IPS DF 4.7 (cell line): Measurements from ENCODE around the gene DDR1.
"Not testable (repeated sequence)": the region's sequence is repeated elsewhere in the genome, so short reads cannot be mapped to it uniquely, and the experiment has no call there.

Experiments
- DNase-seq: peaks from one replicate; pipeline ENCODE4 v3.0.0-alpha.2; 2013; ENCODE audit warnings: low spot score; ENCODE audit errors: extremely low read depth

Gene DDR1

GRCh38 chr6:30854285-30855040 is 29.9 kb upstream of the DDR1 start:
- DNase-seq, result no peak

DNA sequence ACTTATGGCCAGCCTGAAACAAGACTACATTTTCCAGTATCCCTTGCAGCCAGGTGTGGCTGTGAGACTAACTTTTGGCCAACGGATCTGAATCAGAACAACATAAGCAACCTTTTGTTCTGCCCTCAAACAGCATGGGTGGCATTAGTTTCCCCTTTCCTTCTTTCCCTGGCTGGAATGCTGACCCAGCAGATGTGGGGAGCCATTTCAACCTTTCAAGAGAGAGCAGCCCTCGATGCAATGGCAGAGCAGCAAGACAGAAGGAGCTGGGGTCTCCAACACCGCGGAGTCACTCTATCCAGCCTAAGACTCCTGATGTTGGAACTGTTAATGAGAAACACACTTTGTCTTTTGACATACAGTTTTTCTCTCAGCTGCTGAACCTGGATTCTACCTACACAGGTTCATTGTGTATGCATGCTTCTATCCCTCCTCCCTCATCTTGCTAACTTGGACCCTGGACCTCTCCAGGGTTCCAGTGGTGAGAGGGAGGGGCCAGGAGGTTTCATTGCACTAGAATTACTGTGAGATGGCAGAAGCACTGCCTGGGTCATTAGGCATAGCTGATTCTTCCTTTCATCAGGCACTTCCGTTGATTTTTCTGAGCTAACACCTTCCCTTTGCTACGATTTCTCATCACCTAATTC is 28.8 kb upstream of the DDR1 start:
- DNase-seq, result no peak

DNA sequence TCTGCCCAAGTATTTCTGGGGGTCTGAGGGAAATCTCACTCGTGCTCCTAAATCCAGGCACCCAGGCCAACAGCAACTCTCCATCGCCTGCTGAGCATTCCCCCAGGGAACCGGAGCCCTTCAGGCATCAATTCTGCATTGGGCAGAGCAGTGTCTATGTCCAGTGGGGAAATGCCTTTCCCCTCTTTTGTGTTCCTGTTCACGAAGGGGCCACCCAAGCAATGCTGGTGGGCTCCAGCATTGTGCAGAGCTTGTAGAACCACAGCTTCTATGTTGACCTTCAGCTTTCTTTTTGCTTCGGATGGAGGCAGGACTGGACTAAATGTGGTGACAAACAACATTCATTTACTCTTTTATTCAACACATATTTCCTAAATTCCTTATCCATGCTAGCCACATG is 27.2 kb upstream of the DDR1 start:
- DNase-seq, result no peak

GRCh38 chr6:30857549-30857948 is 26.8 kb upstream of the DDR1 start:
- DNase-seq, result no peak

GRCh38 chr6:30859726-30860125 is 24.6 kb upstream of the DDR1 start:
- not testable (repeated sequence) for DNase-seq

DNA sequence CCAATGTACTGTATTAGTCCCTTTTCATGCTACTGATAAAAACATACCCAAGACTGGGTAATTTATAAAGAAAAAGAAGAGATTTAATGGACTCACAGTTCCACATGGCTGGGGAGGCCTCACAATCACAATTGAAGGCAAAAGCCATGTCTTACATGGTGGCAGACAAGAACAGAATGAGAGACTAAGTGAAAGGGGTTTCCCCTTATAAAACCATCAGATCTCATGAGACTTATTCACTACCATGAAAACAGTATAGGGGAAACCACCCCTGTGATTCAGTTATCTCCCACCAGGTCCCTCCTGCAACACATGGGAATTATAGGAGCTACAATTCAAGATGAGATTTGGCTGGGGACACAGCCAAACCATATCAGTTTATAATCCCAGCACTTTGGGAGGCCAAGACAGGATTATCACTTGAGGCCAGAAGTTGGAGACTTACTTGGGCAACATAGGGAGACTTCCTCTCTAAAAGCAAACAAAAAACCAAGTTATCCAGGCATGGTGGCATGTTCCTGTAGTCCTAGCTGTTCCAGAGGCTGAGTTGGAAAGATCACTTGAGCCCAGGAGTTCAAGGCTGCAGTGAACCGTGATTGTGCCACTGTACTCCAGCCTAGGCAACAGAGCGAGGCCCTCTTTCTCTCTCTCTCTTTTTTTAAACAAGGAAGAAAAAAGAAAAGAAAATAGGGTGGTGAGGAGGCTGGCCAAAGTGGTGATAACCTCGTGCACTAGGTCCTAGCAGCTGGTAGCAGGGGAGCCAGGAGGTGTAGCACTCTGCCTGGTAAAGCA is 22.9 kb upstream of the DDR1 start:
- no peak for DNase-seq

DNA sequence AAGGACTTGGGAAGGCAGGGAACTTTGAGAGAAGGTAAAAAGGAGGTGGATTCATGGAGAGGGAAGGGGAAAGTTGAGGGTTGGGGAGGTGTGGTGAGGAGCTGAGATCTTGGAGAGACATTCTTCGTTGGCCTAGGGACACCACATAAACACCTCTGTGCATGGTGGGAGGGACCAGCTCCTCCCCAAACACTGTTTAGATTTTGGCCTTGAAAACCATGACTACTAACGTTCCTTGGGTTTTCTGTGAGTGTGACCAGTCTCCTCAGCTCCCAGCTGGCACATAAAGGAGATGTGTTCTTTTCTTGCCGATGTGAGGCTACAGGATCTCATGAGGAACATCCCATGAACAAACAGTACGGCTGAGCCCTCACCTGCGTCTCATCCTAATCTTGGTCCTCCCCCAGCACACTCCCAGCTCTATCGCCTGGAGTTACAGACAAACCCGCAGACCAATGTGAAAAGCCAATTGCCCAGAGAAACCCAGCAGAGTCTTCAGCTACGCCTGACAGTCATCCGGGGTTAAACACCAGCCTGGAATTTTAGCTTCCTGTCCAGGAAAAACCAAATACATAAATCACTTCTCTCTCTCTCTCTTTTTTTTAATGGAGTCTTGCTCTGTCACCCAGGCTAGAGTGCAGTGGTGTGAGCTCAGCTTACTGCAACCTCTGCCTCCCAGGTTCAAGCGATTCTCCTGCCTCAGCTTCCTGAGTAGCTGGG is 22.0 kb upstream of the DDR1 start:
- no peak for DNase-seq

GRCh38 chr6:30864325-30864724 is 20.0 kb upstream of the DDR1 start:
- DNase-seq, result no peak

DNA sequence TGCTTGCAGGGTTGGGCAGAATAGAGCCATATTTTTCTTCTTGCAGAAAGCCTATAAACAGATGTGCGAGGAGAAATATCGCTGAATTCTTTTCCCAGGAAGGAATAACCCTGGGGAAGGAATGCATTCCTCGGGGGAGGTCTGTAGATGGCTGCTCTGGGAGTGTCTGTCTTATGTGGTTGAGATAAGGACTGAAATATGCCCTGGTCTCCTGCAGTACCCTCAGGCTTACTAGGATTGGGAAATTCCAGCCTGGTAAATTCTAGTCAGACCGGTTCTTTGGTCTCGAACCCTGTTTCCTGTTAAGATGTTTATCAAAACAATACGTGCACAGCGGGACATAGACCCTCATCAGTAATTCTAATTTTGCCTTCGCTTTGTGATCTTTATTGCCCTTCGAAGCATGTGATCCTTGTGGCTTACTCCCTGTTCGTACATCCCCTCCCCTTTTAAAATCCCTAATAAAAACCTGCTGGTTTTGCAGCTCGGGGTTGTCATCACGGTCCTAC is 15.0 kb upstream of the DDR1 start:
- DNase-seq, result not testable (repeated sequence)

- DNase-seq, result no peak
Measured at GRCh38 chr6:30870546-30870945, 13.8 kb upstream of the DDR1 start.

GRCh38 chr6:30871592-30872183 is 12.6 kb upstream of the DDR1 start:
- DNase-seq, result no peak

DNA sequence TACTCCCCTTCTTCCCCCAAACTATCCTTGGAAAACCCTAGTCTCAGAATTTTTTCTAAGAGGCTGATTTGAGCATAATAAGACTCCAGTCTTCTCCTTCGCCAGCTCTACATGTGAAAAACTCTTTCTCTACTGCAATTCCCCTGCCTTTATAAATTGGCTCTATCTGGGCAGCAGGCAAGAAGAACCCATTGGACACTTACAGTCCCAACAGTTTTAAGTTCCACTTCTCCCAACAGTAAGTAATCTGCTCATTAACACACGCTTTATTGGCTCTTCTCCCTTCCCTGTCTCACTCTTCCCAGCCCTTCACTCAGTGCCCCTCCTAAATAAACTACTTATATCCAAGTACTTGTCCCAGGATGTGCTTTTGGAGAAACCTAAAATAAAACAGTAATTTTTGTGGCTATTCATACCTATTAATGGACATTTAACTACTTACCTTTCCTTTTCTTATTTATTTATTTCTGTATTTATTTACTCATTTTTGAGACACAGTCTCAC is 11.1 kb upstream of the DDR1 start:
- no peak for DNase-seq

GRCh38 chr6:30873795-30874194 is 10.5 kb upstream of the DDR1 start:
- not testable (repeated sequence) for DNase-seq

DNA sequence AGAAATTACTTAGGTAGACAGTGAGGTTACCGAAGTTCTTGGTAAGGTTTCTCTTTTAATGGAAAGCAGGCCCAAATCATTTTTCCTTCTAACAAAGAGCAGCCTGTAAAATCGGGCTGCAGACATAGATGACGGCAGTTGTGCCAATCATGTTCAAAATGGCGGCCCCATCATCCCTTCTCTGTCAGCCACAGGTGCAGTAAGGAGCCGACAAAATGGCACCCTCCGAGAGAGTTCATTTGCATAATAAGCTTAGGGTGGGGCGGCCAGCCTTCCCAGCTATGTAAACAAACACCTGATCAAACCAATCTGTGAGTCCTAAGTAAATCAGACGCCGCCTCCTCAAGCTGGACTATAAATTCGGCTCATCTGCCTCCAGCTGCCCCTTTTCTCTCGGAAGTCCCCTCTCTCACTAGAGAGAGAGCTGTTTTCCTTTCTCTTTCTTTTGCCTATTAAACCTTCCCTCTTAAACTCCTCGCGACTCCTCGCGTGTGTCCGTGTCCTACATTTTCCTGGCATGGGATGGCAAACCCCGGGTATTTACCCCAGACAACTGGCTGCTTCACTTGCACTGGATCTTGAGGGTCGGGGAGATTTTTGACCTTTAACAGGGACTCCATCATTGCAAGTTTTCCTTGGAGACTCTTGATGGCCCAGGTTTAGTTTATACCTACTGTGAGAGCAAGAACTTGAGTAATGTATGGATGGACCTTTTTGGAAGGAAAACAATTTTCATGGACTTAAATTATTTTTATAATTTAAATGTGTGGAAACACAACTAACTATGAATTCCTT is 8.9 kb upstream of the DDR1 start:
- no peak for DNase-seq

- DNase-seq, result no peak
Measured at GRCh38 chr6:30876039-30876730, 8.1 kb upstream of the DDR1 start.

DNA sequence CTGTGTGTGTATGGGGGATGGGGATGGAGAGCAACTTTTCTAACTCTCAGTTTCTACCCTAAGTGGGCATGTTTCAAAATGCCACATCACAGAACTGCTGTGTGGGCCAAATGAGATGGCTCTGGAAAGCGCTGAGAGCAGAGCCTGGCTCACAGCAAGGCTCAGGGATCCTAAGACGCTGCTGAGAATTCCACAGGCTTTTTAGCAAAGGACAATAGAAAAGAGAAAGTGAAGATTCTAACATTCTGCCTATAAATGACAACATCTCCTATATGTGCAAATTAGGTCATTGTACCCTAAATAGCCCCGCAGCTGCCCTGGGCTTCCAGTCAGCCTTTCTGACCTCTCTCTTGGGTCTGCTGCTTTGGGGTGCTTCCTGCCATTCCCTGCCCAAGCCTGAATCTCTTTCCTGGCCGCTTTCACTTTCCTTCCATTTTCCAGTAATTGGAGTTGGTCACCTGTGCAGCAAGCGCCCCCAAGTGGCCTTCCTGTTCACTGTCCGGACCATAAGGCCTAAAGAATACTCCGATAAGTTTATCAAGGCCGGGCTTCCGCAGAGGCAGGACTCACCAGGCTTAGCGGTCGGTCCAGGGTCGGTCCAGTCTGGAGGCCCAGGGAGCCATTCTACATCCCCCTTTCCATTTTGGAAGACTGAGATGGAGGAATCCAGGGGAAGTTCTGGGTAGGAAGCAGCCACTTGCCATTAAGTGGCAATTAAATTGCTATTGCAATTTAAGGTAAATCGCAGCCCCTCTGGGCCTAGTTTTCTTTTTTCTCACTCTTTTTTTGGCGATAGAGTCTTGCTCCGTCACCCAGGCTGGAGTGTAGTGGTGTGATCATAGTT is 6.7 kb upstream of the DDR1 start:
- peak; percentile 89 for DNase-seq

DNA sequence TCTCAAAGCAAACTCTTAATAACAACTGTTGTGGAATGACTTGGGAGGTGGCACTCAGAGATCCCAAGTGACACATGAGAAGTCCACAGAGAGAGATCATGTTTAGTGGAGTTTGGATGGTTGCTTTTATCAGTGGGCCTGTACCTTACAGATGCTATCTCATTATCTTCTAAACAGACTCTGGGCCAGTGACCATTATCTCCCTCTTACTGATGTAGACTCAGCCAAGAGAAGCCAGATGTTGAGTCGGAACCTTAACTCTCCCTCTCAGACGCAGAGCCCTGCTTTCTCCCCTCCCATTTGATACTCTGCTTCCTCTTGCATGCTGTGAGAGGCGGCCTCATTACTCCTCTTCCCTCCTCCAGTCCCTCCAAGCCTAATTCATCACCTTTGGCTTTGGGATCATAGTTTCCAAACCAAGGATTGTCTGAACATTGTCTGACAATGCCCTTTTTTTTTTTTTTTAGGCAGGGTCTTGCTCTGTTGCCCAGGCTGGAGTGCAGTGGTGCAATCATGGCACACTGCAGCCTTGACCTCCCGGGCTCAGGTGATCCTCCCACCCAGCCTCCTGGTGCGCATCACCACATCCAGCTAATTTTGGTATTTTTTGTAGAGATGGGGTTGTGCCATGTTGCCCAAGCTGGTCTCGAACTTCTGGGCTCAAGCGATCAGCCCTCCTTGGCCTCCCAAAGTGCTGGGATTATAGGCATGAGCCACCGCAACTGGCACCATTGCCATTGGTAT is 4.5 kb upstream of the DDR1 start:
- no peak for DNase-seq
